Esophagus squamous epithelium (tissue), 4 donors: ENCODE results near the gene PXK.

Experiments
- POLR2A ChIP-seq, 4 donors: fragments of 450-650 bp; IDR thresholded peaks; one replicate each; pipeline ENCODE4 v1.6.1; 2017; ENCODE audit warnings: antibody characterized with exemption in 4 of 4, mild to moderate bottlenecking in 4 of 4, moderate library complexity in 3 of 4
- TF ChIP-seq, protein P1 (sequence below), 6 experiments: fragments of 450-650 bp in 4 of 6; fragments of 200-600 bp in 2 of 6; sonication (generic) in 2 of 6; IDR thresholded peaks; one replicate each; pipeline ENCODE4 v1.5.1; 2016 to 2019; ENCODE audit warnings: antibody characterized with exemption in 6 of 6, mild to moderate bottlenecking in 4 of 6, moderate library complexity in 4 of 6

- TF ChIP-seq, protein P1, sequence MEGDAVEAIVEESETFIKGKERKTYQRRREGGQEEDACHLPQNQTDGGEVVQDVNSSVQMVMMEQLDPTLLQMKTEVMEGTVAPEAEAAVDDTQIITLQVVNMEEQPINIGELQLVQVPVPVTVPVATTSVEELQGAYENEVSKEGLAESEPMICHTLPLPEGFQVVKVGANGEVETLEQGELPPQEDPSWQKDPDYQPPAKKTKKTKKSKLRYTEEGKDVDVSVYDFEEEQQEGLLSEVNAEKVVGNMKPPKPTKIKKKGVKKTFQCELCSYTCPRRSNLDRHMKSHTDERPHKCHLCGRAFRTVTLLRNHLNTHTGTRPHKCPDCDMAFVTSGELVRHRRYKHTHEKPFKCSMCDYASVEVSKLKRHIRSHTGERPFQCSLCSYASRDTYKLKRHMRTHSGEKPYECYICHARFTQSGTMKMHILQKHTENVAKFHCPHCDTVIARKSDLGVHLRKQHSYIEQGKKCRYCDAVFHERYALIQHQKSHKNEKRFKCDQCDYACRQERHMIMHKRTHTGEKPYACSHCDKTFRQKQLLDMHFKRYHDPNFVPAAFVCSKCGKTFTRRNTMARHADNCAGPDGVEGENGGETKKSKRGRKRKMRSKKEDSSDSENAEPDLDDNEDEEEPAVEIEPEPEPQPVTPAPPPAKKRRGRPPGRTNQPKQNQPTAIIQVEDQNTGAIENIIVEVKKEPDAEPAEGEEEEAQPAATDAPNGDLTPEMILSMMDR (IDR thresholded peaks at IDR 0.05), result no peak
- TF ChIP-seq POLR2A (IDR thresholded peaks at IDR 0.05), result no peak
Observed at GRCh38 chr3:58377750-58378149, 45.1 kb downstream of the PXK start.
